Calu3 (cell line): ENCODE data around the gene OXLD1. TPM values are rescaled to one million over a fixed set of nuclear protein-coding genes. Genes with fewer than 3 reads are reported as not detected.
A peak's percentile ranks its signal among the peaks of the same experiment; 100 is the strongest.

ENCODE experiments used
- BruUV-seq: library from RNA; stranded (reverse); fragments of 400-500 nt; replicated peaks from 2 replicates; lab custom pipeline; 2021; lab: Mats Ljungman, UMichigan
- CTCF ChIA-PET: fragments of 300-600 bp; sonication (Branson Sonifier 250); formaldehyde crosslinking; loops from one replicate; lab custom pipeline; 2022; ENCODE audit warnings: antibody characterized with exemption; lab: Charles Lee
- DNase-seq: peaks from one replicate; pipeline ENCODE4 v3.0.0; 2022
- H3K27ac Mint-ChIP-seq: one replicate; pipeline ENCODE4 v1.8.0; 2022; ENCODE audit warnings: mixed read lengths; ENCODE audit not compliant: unreplicated experiment
- H3K27me3 Mint-ChIP-seq: one replicate; pipeline ENCODE4 v1.8.0; 2022; ENCODE audit warnings: mixed read lengths; ENCODE audit not compliant: unreplicated experiment
- H3K36me3 Mint-ChIP-seq: one replicate; pipeline ENCODE4 v1.8.0; 2022; ENCODE audit warnings: mild to moderate bottlenecking, moderate library complexity, mixed read lengths; ENCODE audit not compliant: insufficient read depth, unreplicated experiment
- H3K4me1 Mint-ChIP-seq: one replicate; pipeline ENCODE4 v1.8.0; 2022; ENCODE audit warnings: mild to moderate bottlenecking, low read depth, mixed read lengths; ENCODE audit not compliant: unreplicated experiment
- H3K4me3 Mint-ChIP-seq: one replicate; pipeline ENCODE4 v1.8.0; 2022; ENCODE audit warnings: mild to moderate bottlenecking, low read depth, moderate library complexity, mixed read lengths; ENCODE audit not compliant: unreplicated experiment
- H3K9me3 Mint-ChIP-seq: one replicate; pipeline ENCODE4 v1.8.0; 2022; ENCODE audit warnings: low read depth, mixed read lengths; ENCODE audit not compliant: unreplicated experiment
- CTCF ChIP-seq: fragments of 200-600 bp; IDR thresholded peaks from one replicate; pipeline ENCODE4 v1.8.0; 2022; ENCODE audit warnings: antibody characterized with exemption; ENCODE audit not compliant: unreplicated experiment
- intact Hi-C: fragments of 100-400 bp; cut with micrococcal nuclease; formaldehyde crosslinking; loops from one replicate; pipeline ENCODE4 v1.10.0; 2022; ENCODE audit not compliant: unreplicated experiment
- total RNA-seq: library from RNA; stranded (reverse); gene quantifications from 2 replicates; pipeline ENCODE4 v1.2.3, GENCODE V29; 2022

OXLD1 gene
- total RNA-seq, 1 experiment from 2014 or later, result 36.5 TPM

- peak; percentile 33 for DNase-seq
- Mint-ChIP-seq H3K9me3 (no peaks in the 10 kb centered on the region), H3K4me1 (no peaks in the 10 kb centered on the region), H3K4me3 (peak overlapping the region; percentile 83), H3K27ac (peak overlapping the region; percentile 88), H3K27me3 (no peaks in the 10 kb centered on the region), H3K36me3 (peaks cover 29% of the 10 kb centered on the region)
- intact Hi-C loops, result loop anchor here (2.0 kb wide), 1 partner anchor 29 kb away; no protein-coding TSS in a partner anchor
- TF ChIP-seq CTCF, result no peak
- no TSS peak for BruUV-seq
- CTCF ChIA-PET, result no interaction called here
Measured at GRCh38 chr17:81635973-81636504, 30.4 kb downstream of the OXLD1 start.

- TSS peak; percentile 54 for BruUV-seq
- intact Hi-C loops, result no loop called here
- DNase-seq, result peak; percentile 57
- Mint-ChIP-seq H3K27ac (peak overlapping the region; percentile 88), H3K4me3 (peak overlapping the region; percentile 83), H3K9me3 (no peaks in the 10 kb centered on the region), H3K27me3 (no peaks in the 10 kb centered on the region), H3K4me1 (no peaks in the 10 kb centered on the region), H3K36me3 (peaks cover 31% of the 10 kb centered on the region)
- CTCF ChIA-PET, result no interaction called here
- TF ChIP-seq CTCF, result no peak
Measured at GRCh38 chr17:81635431-81635830, 31.0 kb downstream of the OXLD1 start.

GRCh38 chr17:81631482-81631881, 34.9 kb downstream of the OXLD1 start:
- intact Hi-C loops, result no loop called here
- H3K4me1 Mint-ChIP-seq, result no peaks in the 10 kb centered on the region
- DNase-seq, result no peak
- TF ChIP-seq CTCF, result no peak
- no peaks in the 10 kb centered on the region for H3K9me3 Mint-ChIP-seq
- CTCF ChIA-PET, result interaction anchor here (0.6 to 0.8 kb wide), 2 partner anchors 29 to 65 kb away, joined by 3 to 4 read pairs; no protein-coding TSS in a partner anchor
- peaks cover 64% of the 10 kb centered on the region for H3K36me3 Mint-ChIP-seq
- no peak overlapping the region for H3K27ac Mint-ChIP-seq
- no TSS peak for BruUV-seq
- no peaks in the 10 kb centered on the region for H3K27me3 Mint-ChIP-seq
- H3K4me3 Mint-ChIP-seq, result no peak overlapping the region

- intact Hi-C loops, result no loop called here
- Mint-ChIP-seq H3K36me3 (peaks cover 64% of the 10 kb centered on the region), H3K27ac (no peak overlapping the region), H3K4me1 (no peaks in the 10 kb centered on the region), H3K9me3 (no peaks in the 10 kb centered on the region), H3K27me3 (no peaks in the 10 kb centered on the region), H3K4me3 (no peak overlapping the region)
- CTCF ChIA-PET, result interaction anchor here (0.5 kb wide), 1 partner anchor 8 kb away, joined by 5 read pairs; no protein-coding TSS in a partner anchor
- no peak for TF ChIP-seq CTCF
- no TSS peak for BruUV-seq
- DNase-seq, result no peak
Measured at GRCh38 chr17:81630274-81630673, 36.1 kb downstream of the OXLD1 start.
